ENCODE results near the gene SMARCC2.

GRCh38 chr12:56220611-56221231 is 31.4 kb upstream of the SMARCC2 start:
- no peak for TF ChIP-seq SALL2 (tag by site-specific recombination; IDR thresholded peaks at IDR 0.05; ENCODE audit: borderline replicate concordance)
- TF ChIP-seq ZNF366 (tag by site-specific recombination; conservative IDR thresholded peaks at IDR 0.05), result no peak; the same call in 1 of the 2 replicates
- no peak for TF ChIP-seq ZNF280D (tag by site-specific recombination; IDR thresholded peaks at IDR 0.05)
- no peak for TF ChIP-seq CTCF (tag by site-specific recombination; IDR thresholded peaks at IDR 0.05)
- no peak for TF ChIP-seq ZNF335 (tag by site-specific recombination; conservative IDR thresholded peaks at IDR 0.05)
- no peak for TF ChIP-seq BCL11A (tag by site-specific recombination; IDR thresholded peaks at IDR 0.05; ENCODE audit: low read depth)
- TF ChIP-seq REST (tag by site-specific recombination; IDR thresholded peaks at IDR 0.05), result no peak
- no peak for TF ChIP-seq ZNF488 (tag by site-specific recombination; IDR thresholded peaks at IDR 0.05)

Data from HEK293 (cell line).